ENCODE measurements around the gene HAO2. TPM values are rescaled to one million over a fixed set of nuclear protein-coding genes. Genes with fewer than 3 reads are reported as not detected.
"Not testable (repeated sequence)": the region's sequence is repeated elsewhere in the genome, so short reads cannot be mapped to it uniquely, and the experiment has no call there.

HAO2 gene
- total RNA-seq, 2 donors from 2014 or later: not detected

GRCh38 chr1:119347858-119348257 is 20.7 kb upstream of the HAO2 start:
- Histone ChIP-seq H3K9me3 (no peaks in the 10 kb centered on the region), H3K27ac (no peak overlapping the region), H3K36me3 (no peaks in the 10 kb centered on the region), H3K27me3 (replicated peaks; ENCODE audit: insufficient read depth) (no peaks in the 10 kb centered on the region), H3K4me1 (ENCODE audit: control insufficient read depth in 1 of 2, low read depth in 2 of 2) (no peaks in the 10 kb centered on the region), H3K4me3 (no peak overlapping the region)
- no peak for ATAC-seq (ENCODE audit: insufficient number of reproducible peaks, low FRiP score, low read depth)
- TF ChIP-seq CTCF (IDR thresholded peaks at IDR 0.05): no peak
- no peak for DNase-seq (ENCODE audit: low spot score)

GRCh38 chr1:119348941-119349340 is 19.6 kb upstream of the HAO2 start:
- no peak overlapping the region for H3K4me3 ChIP-seq
- no peaks in the 10 kb centered on the region for H3K9me3 ChIP-seq
- no peak for DNase-seq (ENCODE audit: low spot score)
- no peaks in the 10 kb centered on the region for H3K4me1 ChIP-seq (ENCODE audit: control insufficient read depth in 1 of 2, low read depth in 2 of 2)
- H3K27ac ChIP-seq: no peak overlapping the region
- no peak for ATAC-seq (ENCODE audit: insufficient number of reproducible peaks, low FRiP score, low read depth)
- no peak for TF ChIP-seq CTCF (IDR thresholded peaks at IDR 0.05)
- no peaks in the 10 kb centered on the region for H3K36me3 ChIP-seq
- H3K27me3 ChIP-seq (replicated peaks; ENCODE audit: insufficient read depth): no peaks in the 10 kb centered on the region

GRCh38 chr1:119350866-119351265 is 17.7 kb upstream of the HAO2 start:
- not testable (repeated sequence) for H3K4me3 ChIP-seq; H3K27me3 ChIP-seq (replicated peaks; ENCODE audit: insufficient read depth); H3K27ac ChIP-seq; ATAC-seq (ENCODE audit: insufficient number of reproducible peaks, low FRiP score, low read depth); H3K36me3 ChIP-seq; H3K9me3 ChIP-seq; DNase-seq (ENCODE audit: low spot score); H3K4me1 ChIP-seq (ENCODE audit: control insufficient read depth in 1 of 2, low read depth in 2 of 2)

DNA sequence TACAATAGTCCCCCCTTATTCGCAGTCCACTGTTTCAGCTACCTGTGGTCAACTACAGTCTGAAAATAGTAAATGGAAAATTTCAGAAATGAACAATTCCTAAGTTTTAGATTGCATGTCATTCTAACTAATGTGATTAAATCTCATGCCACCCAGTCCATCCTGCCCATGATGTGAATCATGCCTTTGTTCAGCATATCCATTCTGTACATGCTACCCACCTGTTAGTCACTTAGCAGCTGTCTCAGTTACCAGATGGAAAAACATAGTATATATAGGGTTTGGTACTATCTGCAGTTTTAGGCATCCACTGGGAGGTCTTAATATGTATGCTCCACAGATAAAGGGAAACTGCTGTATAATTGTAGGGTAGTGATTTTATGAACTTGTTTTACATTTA is 16.6 kb upstream of the HAO2 start:
- ATAC-seq (ENCODE audit: insufficient number of reproducible peaks, low FRiP score, low read depth) (no peak), DNase-seq (ENCODE audit: low spot score) (no peak)
- H3K27ac ChIP-seq: no peak overlapping the region
- no peak for TF ChIP-seq CTCF (IDR thresholded peaks at IDR 0.05)
- no peaks in the 10 kb centered on the region for H3K27me3 ChIP-seq (replicated peaks; ENCODE audit: insufficient read depth)
- H3K4me1 ChIP-seq (ENCODE audit: control insufficient read depth in 1 of 2, low read depth in 2 of 2): no peaks in the 10 kb centered on the region
- no peaks in the 10 kb centered on the region for H3K9me3 ChIP-seq
- no peak overlapping the region for H3K4me3 ChIP-seq
- H3K36me3 ChIP-seq: no peaks in the 10 kb centered on the region

- Histone ChIP-seq H3K27ac (no peak overlapping the region), H3K4me1 (ENCODE audit: control insufficient read depth in 1 of 2, low read depth in 2 of 2) (no peaks in the 10 kb centered on the region), H3K9me3 (no peaks in the 10 kb centered on the region), H3K36me3 (no peaks in the 10 kb centered on the region), H3K27me3 (replicated peaks; ENCODE audit: insufficient read depth) (no peaks in the 10 kb centered on the region), H3K4me3 (no peak overlapping the region)
- ATAC-seq (ENCODE audit: insufficient number of reproducible peaks, low FRiP score, low read depth) (no peak), DNase-seq (ENCODE audit: low spot score) (no peak)
- no peak for TF ChIP-seq CTCF (IDR thresholded peaks at IDR 0.05)
Measured at GRCh38 chr1:119353836-119354235, 14.7 kb upstream of the HAO2 start.

- no peaks in the 10 kb centered on the region for H3K27me3 ChIP-seq (replicated peaks; ENCODE audit: insufficient read depth)
- no peaks in the 10 kb centered on the region for H3K9me3 ChIP-seq
- TF ChIP-seq CTCF (IDR thresholded peaks at IDR 0.05): no peak
- no peak overlapping the region for H3K4me3 ChIP-seq
- no peaks in the 10 kb centered on the region for H3K36me3 ChIP-seq
- no peak overlapping the region for H3K27ac ChIP-seq
- ATAC-seq (ENCODE audit: insufficient number of reproducible peaks, low FRiP score, low read depth) (no peak), DNase-seq (ENCODE audit: low spot score) (no peak)
- H3K4me1 ChIP-seq (ENCODE audit: control insufficient read depth in 1 of 2, low read depth in 2 of 2): no peaks in the 10 kb centered on the region
Measured at GRCh38 chr1:119358636-119359035, 9.9 kb upstream of the HAO2 start.
